K562 (cell line): ENCODE measurements around the gene DAPK2. TPM values are rescaled to one million over a fixed set of nuclear protein-coding genes. Genes with fewer than 3 reads are reported as not detected.

ENCODE experiments used
- ATAC-seq: fragments of 200-7000 bp; cut with Tn5 transposase; 3 replicates; pipeline ENCODE4 v1.9.1; 2020; ENCODE audit warnings: moderate library complexity
- BruUV-seq: library from RNA; stranded (reverse); fragments of 400-500 nt; replicated peaks from 2 replicates; lab custom pipeline; 2021; lab: Mats Ljungman, UMichigan
- CTCF ChIA-PET: fragments of 300-600 bp; formaldehyde crosslinking; extraction: SDS; loops from one replicate; lab custom pipeline; 2021; ENCODE audit warnings: low intra/inter-chr PET ratio; lab: Yijun Ruan, JAX
- POLR2A ChIA-PET: fragments of 300-600, 350-650 bp; sonication (Branson Sonifier 250); formaldehyde crosslinking; extraction: SDS; loops from one replicate; lab custom pipeline; 2021; ENCODE audit warnings: antibody characterized with exemption, inconsistent platforms; lab: Yijun Ruan, JAX
- DNase-seq, 4 experiments: peaks; one replicate each; pipeline versions ENCODE4 v3.0.0 to v3.0.0-alpha.2; 2011 to 2018; ENCODE audit warnings: low spot score in 3 of 4, mixed read lengths in 3 of 4; ENCODE audit errors: extremely low read depth in 1 of 4
- FAIRE-seq: peaks from 2 replicates; lab custom pipeline; 2011; peaks lifted over from hg19 to GRCh38; lab: Jason Lieb, UNC
- H2AFZ ChIP-seq: 2 replicates; pipeline ENCODE4 v1.6.0; 2011; ENCODE audit warnings: low read depth, low read length, control low read depth, inconsistent platforms
- H3K27ac ChIP-seq: fragments of 200-600 bp; 3 replicates; pipeline ENCODE4 v1.8.0; 2011; ENCODE audit warnings: low read depth, mild to moderate bottlenecking, control low read depth, inconsistent platforms, low read length, moderate library complexity, mixed read lengths; ENCODE audit errors: extremely low read depth
- H3K27me3 ChIP-seq, 2 experiments: fragments of 300-600 bp in 1 of 2; 2 replicates in 1 of 2; 3 replicates in 1 of 2; pipeline versions ENCODE4 v1.6.0 to v1.8.0; 2011; ENCODE audit warnings: inconsistent platforms in 2 of 2, low read length in 2 of 2, mild to moderate bottlenecking in 1 of 2, mixed read lengths in 1 of 2, moderate library complexity in 1 of 2; ENCODE audit not compliant: control insufficient read depth in 2 of 2, insufficient read depth in 2 of 2
- H3K36me3 ChIP-seq: fragments of 300-600 bp; 3 replicates; pipeline ENCODE4 v1.8.0; 2011; ENCODE audit warnings: mild to moderate bottlenecking, low read length, inconsistent platforms; ENCODE audit not compliant: control insufficient read depth, insufficient read depth
- H3K4me1 ChIP-seq, 2 experiments: fragments of 200-600 bp in 1 of 2; replicated peaks in 1 of 2; 2 replicates in 1 of 2; 3 replicates in 1 of 2; pipeline versions ENCODE4 v1.5.1 to v1.8.0; 2011; ENCODE audit warnings: inconsistent platforms in 2 of 2, low read length in 2 of 2, mild to moderate bottlenecking in 1 of 2, mixed read lengths in 1 of 2, moderate library complexity in 1 of 2; ENCODE audit not compliant: control insufficient read depth in 2 of 2, insufficient read depth in 2 of 2
- H3K4me2 ChIP-seq: 2 replicates; pipeline ENCODE4 v1.6.1; 2011; ENCODE audit warnings: low read length, control low read depth, inconsistent platforms, mixed read lengths; ENCODE audit not compliant: insufficient read depth
- H3K4me3 ChIP-seq: fragments of 200-600 bp; sonication (generic), shearing (Covaris generic); 2 replicates; pipeline ENCODE4 v1.5.1; 2016; ENCODE audit warnings: control low read depth, inconsistent platforms
- H3K79me2 ChIP-seq: fragments of 200-600 bp; 3 replicates; pipeline ENCODE4 v1.8.0; 2011; ENCODE audit warnings: low read length, inconsistent platforms; ENCODE audit not compliant: control insufficient read depth, insufficient read depth
- H3K9ac ChIP-seq, 2 experiments: 2 replicates each; pipeline versions ENCODE4 v1.6.0 to v1.6.1; 2011; ENCODE audit warnings: low read depth in 2 of 2, low read length in 2 of 2, control low read depth in 1 of 2, inconsistent platforms in 1 of 2, mild to moderate bottlenecking in 1 of 2, mixed read lengths in 1 of 2; ENCODE audit not compliant: insufficient read depth in 1 of 2
- H3K9me1 ChIP-seq: one replicate; pipeline ENCODE4 v1.6.0; 2011; ENCODE audit warnings: inconsistent platforms, mild to moderate bottlenecking, low read length, moderate library complexity; ENCODE audit not compliant: control insufficient read depth, insufficient read depth
- H3K9me3 ChIP-seq: replicated peaks from 2 replicates; pipeline ENCODE4 v1.5.1; 2011; ENCODE audit warnings: low read depth, low read length, inconsistent platforms; ENCODE audit not compliant: control insufficient read depth, insufficient read depth
- H4K20me1 ChIP-seq: replicated peaks from 2 replicates; pipeline ENCODE4 v1.6.1; 2011; ENCODE audit warnings: low read length, inconsistent platforms, mixed read lengths; ENCODE audit not compliant: control insufficient read depth, insufficient read depth
- COPS2 ChIP-seq: fragments of 450-650 bp; conservative IDR thresholded peaks from 2 replicates; pipeline ENCODE4 v1.6.1; 2016; ENCODE audit warnings: mild to moderate bottlenecking, moderate library complexity
- ELF4 ChIP-seq: fragments of 450-650 bp; formaldehyde crosslinking; IDR thresholded peaks from 2 replicates; pipeline ENCODE4 v1.4.0; 2022; ENCODE audit warnings: missing genetic modification characterization
- KDM5B ChIP-seq: fragments of 200-600 bp; sonication (generic); IDR thresholded peaks from 2 replicates; pipeline ENCODE4 v1.6.1; 2012; ENCODE audit warnings: low read depth, mild to moderate bottlenecking, moderate library complexity, low read length, control low read depth, inconsistent platforms; ENCODE audit not compliant: insufficient replicate concordance
- KLF1 ChIP-seq: fragments of 450-650 bp; IDR thresholded peaks from 2 replicates; pipeline ENCODE4 v1.6.1; 2016; ENCODE audit warnings: missing genetic modification characterization, missing compliant biosample characterization
- POLR2H ChIP-seq: IDR thresholded peaks from 2 replicates; pipeline ENCODE4 v1.6.1; 2016; ENCODE audit warnings: missing genetic modification characterization, low read depth, mild to moderate bottlenecking, control low read depth, missing compliant biosample characterization, moderate library complexity
- POLR3G ChIP-seq: IDR thresholded peaks from 2 replicates; pipeline ENCODE4 v1.6.1; 2011; ENCODE audit not compliant: insufficient read length, insufficient replicate concordance; ENCODE audit errors: extremely low read depth
- SIN3A ChIP-seq, 2 experiments: fragments of 150-350 bp in 1 of 2; IDR thresholded peaks; 2 replicates each; pipeline ENCODE4 v1.6.1; 2011 to 2016; ENCODE audit warnings: borderline replicate concordance in 2 of 2, low read depth in 2 of 2, low read length in 2 of 2, mild to moderate bottlenecking in 2 of 2, moderate library complexity in 2 of 2; ENCODE audit not compliant: control insufficient read depth in 1 of 2
- TCF7L2 ChIP-seq: fragments of 150-350 bp; IDR thresholded peaks from 2 replicates; pipeline ENCODE4 v1.6.1; 2016; ENCODE audit warnings: low read depth, mild to moderate bottlenecking, low read length, moderate library complexity
- TSC22D4 ChIP-seq: fragments of 450-650 bp; IDR thresholded peaks from 2 replicates; pipeline ENCODE4 v1.6.1; 2016; ENCODE audit warnings: missing genetic modification characterization, missing biosample characterization, control low read depth
- ZFP1 ChIP-seq: fragments of 450-650 bp; formaldehyde crosslinking; IDR thresholded peaks from 2 replicates; pipeline ENCODE4 v1.4.0; 2020; ENCODE audit warnings: mild to moderate bottlenecking, mixed read lengths
- in situ Hi-C: fragments of 300-500 bp; cut with MboI; formaldehyde crosslinking; loops from 4 replicates; pipeline ENCODE4 v1.15.0; 2018; ENCODE audit warnings: inconsistent platforms, mixed read lengths
- intact Hi-C: fragments of 100-400 bp; cut with micrococcal nuclease; formaldehyde crosslinking; loops from 2 replicates; pipeline ENCODE4 v1.14.2; 2022
- polyA plus RNA-seq, 8 experiments: library from polyadenylated mRNA; depleted of rRNA in 4 of 8; stranded (reverse) in 5 of 8; unstranded in 3 of 8; fragments of >200 nt; fragmentation: Nextera tagmentation in 2 of 8; fragmentation: Illumina TruSeq in 1 of 8; extraction: Ambion mirVana in 2 of 8; extraction: Trizol in 1 of 8; gene quantifications; 2 replicates each; pipeline versions ENCODE4 v1.2.1 to v1.2.3, GENCODE V29; 2011 to 2014; ENCODE audit warnings: inconsistent platforms in 1 of 8, missing spikeins in 1 of 8
- total RNA-seq, 7 experiments: library from RNA; depleted of rRNA in 6 of 7; stranded (reverse); fragments of >200 nt in 6 of 7; fragmentation: Illumina TruSeq in 2 of 7; extraction: Trizol in 2 of 7; gene quantifications; 2 replicates each; pipeline versions ENCODE4 v1.2.1 to v1.2.3, GENCODE V29; 2011 to 2021; ENCODE audit warnings: low replicate concordance in 1 of 7
- TF ChIP-seq, protein P1 (sequence below): fragments of 450-650 bp; IDR thresholded peaks from 2 replicates; pipeline ENCODE4 v1.6.1; 2018; ENCODE audit warnings: mild to moderate bottlenecking, low read depth; ENCODE audit not compliant: partially characterized antibody
- TF ChIP-seq, protein P2 (sequence below): sonication (generic); formaldehyde crosslinking; IDR thresholded peaks from 2 replicates; pipeline ENCODE4 v1.9.0; 2022; ENCODE audit warnings: mild to moderate bottlenecking, missing genetic modification reagents
- TF ChIP-seq, protein P3 (sequence below): fragments of 450-650 bp; IDR thresholded peaks from 2 replicates; pipeline ENCODE4 v1.6.1; 2016; ENCODE audit warnings: low read depth

Gene DAPK2
- total and polyA plus RNA-seq, 9 of the 15 experiments (the other 6 are each of a cell fraction or from before 2014, with no cell fraction given), result 0.14 to 5.2 (median 2.2) TPM

DNA sequence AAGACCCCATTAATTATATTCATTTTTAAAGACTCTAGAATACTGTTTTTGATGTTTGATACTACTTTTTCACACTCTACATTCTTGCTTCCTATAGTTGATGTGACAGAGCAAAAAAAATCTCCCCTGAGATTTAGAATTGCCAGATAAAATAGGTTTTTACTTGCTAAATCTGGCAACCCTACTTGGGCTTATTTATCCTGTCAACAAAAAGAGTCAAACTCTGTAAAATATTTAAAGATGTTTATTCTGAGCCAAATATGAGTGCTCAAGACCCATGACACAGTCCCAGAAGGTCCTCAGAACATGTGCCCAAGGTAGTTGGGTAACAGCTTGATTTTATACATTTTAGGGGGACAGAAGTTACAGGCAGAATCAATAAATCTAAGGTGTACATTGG, 72.3 kb downstream of the DAPK2 start:
- no peak for FAIRE-seq
- BruUV-seq, result no TSS peak
- TF ChIP-seq KLF1 (tag) (no peak), TCF7L2 (no peak), ELF4 (CRISPR knock-in tag) (no peak), COPS2 (no peak), SIN3A (IDR thresholded peaks at IDR 0.05; ENCODE audit: borderline replicate concordance in 2 of 2, control insufficient read depth in 1 of 2, low read depth in 2 of 2, low read length in 2 of 2) (no peak), POLR3G (no peak), ZFP1 (CRISPR knock-in tag) (no peak), POLR2H (tag) (no peak), KDM5B (no peak), TSC22D4 (tag) (no peak)
- TF ChIP-seq, protein P1, sequence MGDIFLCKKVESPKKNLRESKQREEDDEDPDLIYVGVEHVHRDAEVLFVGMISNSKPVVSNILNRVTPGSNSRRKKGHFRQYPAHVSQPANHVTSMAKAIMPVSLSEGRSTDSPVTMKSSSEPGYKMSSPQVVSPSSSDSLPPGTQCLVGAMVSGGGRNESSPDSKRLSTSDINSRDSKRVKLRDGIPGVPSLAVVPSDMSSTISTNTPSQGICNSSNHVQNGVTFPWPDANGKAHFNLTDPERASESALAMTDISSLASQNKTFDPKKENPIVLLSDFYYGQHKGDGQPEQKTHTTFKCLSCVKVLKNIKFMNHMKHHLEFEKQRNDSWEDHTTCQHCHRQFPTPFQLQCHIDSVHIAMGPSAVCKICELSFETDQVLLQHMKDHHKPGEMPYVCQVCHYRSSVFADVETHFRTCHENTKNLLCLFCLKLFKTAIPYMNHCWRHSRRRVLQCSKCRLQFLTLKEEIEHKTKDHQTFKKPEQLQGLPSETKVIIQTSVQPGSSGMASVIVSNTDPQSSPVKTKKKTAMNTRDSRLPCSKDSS, result no peak
- TF ChIP-seq, protein P2, sequence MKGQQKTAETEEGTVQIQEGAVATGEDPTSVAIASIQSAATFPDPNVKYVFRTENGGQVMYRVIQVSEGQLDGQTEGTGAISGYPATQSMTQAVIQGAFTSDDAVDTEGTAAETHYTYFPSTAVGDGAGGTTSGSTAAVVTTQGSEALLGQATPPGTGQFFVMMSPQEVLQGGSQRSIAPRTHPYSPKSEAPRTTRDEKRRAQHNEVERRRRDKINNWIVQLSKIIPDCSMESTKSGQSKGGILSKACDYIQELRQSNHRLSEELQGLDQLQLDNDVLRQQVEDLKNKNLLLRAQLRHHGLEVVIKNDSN (CRISPR knock-in tag), result no peak
- TF ChIP-seq, protein P3, sequence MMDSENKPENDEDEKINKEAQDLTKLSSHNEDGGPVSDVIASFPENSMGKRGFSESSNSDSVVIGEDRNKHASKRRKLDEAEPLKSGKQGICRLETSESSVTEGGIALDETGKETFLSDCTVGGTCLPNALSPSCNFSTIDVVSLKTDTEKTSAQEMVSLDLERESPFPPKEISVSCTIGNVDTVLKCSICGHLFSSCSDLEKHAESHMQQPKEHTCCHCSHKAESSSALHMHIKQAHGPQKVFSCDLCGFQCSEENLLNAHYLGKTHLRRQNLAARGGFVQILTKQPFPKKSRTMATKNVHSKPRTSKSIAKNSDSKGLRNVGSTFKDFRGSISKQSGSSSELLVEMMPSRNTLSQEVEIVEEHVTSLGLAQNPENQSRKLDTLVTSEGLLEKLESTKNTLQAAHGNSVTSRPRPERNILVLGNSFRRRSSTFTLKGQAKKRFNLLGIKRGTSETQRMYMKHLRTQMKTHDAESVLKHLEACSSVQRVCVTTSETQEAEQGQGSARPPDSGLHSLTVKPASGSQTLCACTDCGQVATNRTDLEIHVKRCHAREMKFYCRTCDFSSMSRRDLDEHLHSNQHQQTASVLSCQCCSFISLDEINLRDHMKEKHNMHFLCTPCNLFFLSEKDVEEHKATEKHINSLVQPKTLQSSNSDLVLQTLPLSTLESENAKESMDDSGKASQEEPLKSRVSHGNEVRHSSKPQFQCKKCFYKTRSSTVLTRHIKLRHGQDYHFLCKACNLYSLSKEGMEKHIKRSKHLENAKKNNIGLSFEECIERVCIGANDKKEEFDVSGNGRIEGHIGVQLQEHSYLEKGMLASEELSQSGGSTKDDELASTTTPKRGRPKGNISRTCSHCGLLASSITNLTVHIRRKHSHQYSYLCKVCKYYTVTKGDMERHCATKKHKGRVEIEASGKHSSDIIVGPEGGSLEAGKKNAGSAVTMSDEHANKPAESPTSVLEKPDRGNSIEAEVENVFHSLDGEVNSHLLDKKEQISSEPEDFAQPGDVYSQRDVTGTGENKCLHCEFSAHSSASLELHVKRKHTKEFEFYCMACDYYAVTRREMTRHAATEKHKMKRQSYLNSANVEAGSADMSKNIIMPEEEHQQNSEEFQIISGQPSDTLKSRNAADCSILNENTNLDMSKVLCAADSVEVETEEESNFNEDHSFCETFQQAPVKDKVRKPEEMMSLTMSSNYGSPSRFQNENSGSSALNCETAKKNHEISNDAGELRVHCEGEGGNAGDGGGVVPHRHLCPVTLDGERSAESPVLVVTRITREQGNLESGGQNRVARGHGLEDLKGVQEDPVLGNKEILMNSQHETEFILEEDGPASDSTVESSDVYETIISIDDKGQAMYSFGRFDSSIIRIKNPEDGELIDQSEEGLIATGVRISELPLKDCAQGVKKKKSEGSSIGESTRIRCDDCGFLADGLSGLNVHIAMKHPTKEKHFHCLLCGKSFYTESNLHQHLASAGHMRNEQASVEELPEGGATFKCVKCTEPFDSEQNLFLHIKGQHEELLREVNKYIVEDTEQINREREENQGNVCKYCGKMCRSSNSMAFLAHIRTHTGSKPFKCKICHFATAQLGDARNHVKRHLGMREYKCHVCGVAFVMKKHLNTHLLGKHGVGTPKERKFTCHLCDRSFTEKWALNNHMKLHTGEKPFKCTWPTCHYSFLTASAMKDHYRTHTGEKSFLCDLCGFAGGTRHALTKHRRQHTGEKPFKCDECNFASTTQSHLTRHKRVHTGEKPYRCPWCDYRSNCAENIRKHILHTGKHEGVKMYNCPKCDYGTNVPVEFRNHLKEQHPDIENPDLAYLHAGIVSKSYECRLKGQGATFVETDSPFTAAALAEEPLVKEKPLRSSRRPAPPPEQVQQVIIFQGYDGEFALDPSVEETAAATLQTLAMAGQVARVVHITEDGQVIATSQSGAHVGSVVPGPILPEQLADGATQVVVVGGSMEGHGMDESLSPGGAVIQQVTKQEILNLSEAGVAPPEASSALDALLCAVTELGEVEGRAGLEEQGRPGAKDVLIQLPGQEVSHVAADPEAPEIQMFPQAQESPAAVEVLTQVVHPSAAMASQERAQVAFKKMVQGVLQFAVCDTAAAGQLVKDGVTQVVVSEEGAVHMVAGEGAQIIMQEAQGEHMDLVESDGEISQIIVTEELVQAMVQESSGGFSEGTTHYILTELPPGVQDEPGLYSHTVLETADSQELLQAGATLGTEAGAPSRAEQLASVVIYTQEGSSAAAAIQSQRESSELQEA, result no peak

More for the DNA sequence above, 72.3 kb downstream of the DAPK2 start:
- CTCF ChIA-PET, result no interaction called here
- no peaks in the 10 kb centered on the region for H4K20me1 ChIP-seq
- no peak overlapping the region for H3K4me2 ChIP-seq
- H3K9ac ChIP-seq, result no peak overlapping the region
- no peaks in the 10 kb centered on the region for H3K9me3 ChIP-seq
- POLR2A ChIA-PET, result no interaction called here
- no peak overlapping the region for H2AFZ ChIP-seq
- H3K27me3 ChIP-seq, result no peaks in the 10 kb centered on the region
- H3K4me1 ChIP-seq, result peaks cover 6 to 25% of the 10 kb centered on the region in 2 experiments
- DNase-seq (no peak), ATAC-seq (no peak)
- intact Hi-C loops, result no loop called here
- no peaks in the 10 kb centered on the region for H3K79me2 ChIP-seq
- no peak overlapping the region for H3K4me3 ChIP-seq
- in situ Hi-C loops, result no loop called here
- no peak overlapping the region for H3K27ac ChIP-seq
- no peaks in the 10 kb centered on the region for H3K9me1 ChIP-seq
- no peaks in the 10 kb centered on the region for H3K36me3 ChIP-seq
